ENCODE data around the gene PDE8A. TPM values are rescaled to one million over a fixed set of nuclear protein-coding genes. Genes with fewer than 3 reads are reported as not detected.

The PDE8A gene
- total RNA-seq, 1 donor from 2014 or later, result 83.8 TPM

- DNase-seq (ENCODE audit: low spot score), result no peak
Measured at GRCh38 chr15:85031086-85031943, 49.7 kb downstream of the PDE8A start.

- DNase-seq (ENCODE audit: low spot score), result no peak
Measured at GRCh38 chr15:85031944-85032558, 50.4 kb downstream of the PDE8A start.

GRCh38 chr15:85033148-85033547 lies 51.5 kb downstream of the PDE8A start:
- DNase-seq (ENCODE audit: low spot score), result no peak

- DNase-seq (ENCODE audit: low spot score), result no peak
Measured at GRCh38 chr15:85034276-85034675, 52.6 kb downstream of the PDE8A start.

GRCh38 chr15:85035980-85036379 lies 54.3 kb downstream of the PDE8A start:
- no peak for DNase-seq (ENCODE audit: low spot score)

- no peak for DNase-seq (ENCODE audit: low spot score)
Measured at GRCh38 chr15:85036716-85037115, 55.1 kb downstream of the PDE8A start.

GRCh38 chr15:85037641-85038040 lies 56.0 kb downstream of the PDE8A start:
- no peak for DNase-seq (ENCODE audit: low spot score)

- no peak for DNase-seq (ENCODE audit: low spot score)
Measured at GRCh38 chr15:85041230-85041629, 59.6 kb downstream of the PDE8A start.

- DNase-seq (ENCODE audit: low spot score), result peak; percentile 61
Measured at GRCh38 chr15:85044251-85044853, 62.7 kb downstream of the PDE8A start.

GRCh38 chr15:85044894-85045293 lies 63.2 kb downstream of the PDE8A start:
- DNase-seq (ENCODE audit: low spot score), result no peak

GRCh38 chr15:85045615-85046014 lies 64.0 kb downstream of the PDE8A start:
- DNase-seq (ENCODE audit: low spot score), result no peak

GRCh38 chr15:85047271-85047948 lies 65.8 kb downstream of the PDE8A start:
- peak; percentile 25 for DNase-seq (ENCODE audit: low spot score)

GRCh38 chr15:85048430-85048829 lies 66.8 kb downstream of the PDE8A start:
- DNase-seq (ENCODE audit: low spot score), result no peak

GRCh38 chr15:85049805-85050204 lies 68.1 kb downstream of the PDE8A start:
- DNase-seq (ENCODE audit: low spot score), result no peak

- no peak for DNase-seq (ENCODE audit: low spot score)
Measured at GRCh38 chr15:85059734-85060133, 78.1 kb downstream of the PDE8A start.

GRCh38 chr15:85062560-85062959 lies 80.9 kb downstream of the PDE8A start:
- no peak for DNase-seq (ENCODE audit: low spot score)

- DNase-seq (ENCODE audit: low spot score), result no peak
Measured at GRCh38 chr15:85063088-85063487, 81.4 kb downstream of the PDE8A start.

- DNase-seq (ENCODE audit: low spot score), result no peak
Measured at GRCh38 chr15:85063522-85064079, 81.9 kb downstream of the PDE8A start.

GRCh38 chr15:85064710-85065109 lies 83.1 kb downstream of the PDE8A start:
- no peak for DNase-seq (ENCODE audit: low spot score)

GRCh38 chr15:85071061-85071460 lies 89.4 kb downstream of the PDE8A start:
- DNase-seq (ENCODE audit: low spot score), result peak; percentile 3

GRCh38 chr15:85071504-85071903 lies 89.8 kb downstream of the PDE8A start:
- DNase-seq (ENCODE audit: low spot score), result no peak

GRCh38 chr15:85072917-85073316 lies 91.3 kb downstream of the PDE8A start:
- no peak for DNase-seq (ENCODE audit: low spot score)

Data from umbilical cord (tissue), 2 donors.